Sigmoid colon (tissue), 7 donors: ENCODE data around the gene CYP27A1. TPM values are rescaled to one million over a fixed set of nuclear protein-coding genes. Genes with fewer than 3 reads are reported as not detected.
"Not testable (repeated sequence)": the region's sequence is repeated elsewhere in the genome, so short reads cannot be mapped to it uniquely, and the experiment has no call there.

Experiments
- DNase-seq: peaks from one replicate; pipeline ENCODE4 v3.0.0-alpha.2; 2019
- H3K27ac ChIP-seq, 4 donors: fragments of 200-600 bp; sonication (generic); one replicate each; pipeline ENCODE4 v1.5.1; 2016 to 2019; ENCODE audit warnings: mild to moderate bottlenecking in 1 of 4
- H3K27me3 ChIP-seq, 3 donors: fragments of 200-600 bp; sonication (generic); one replicate each; pipeline ENCODE4 v1.5.1; 2019; ENCODE audit warnings: mild to moderate bottlenecking in 1 of 3
- H3K36me3 ChIP-seq, 4 donors: fragments of 200-600 bp; sonication (generic); one replicate each; pipeline ENCODE4 v1.5.1; 2016 to 2019
- H3K4me1 ChIP-seq, 4 donors: fragments of 200-600 bp; sonication (generic); one replicate each; pipeline ENCODE4 v1.5.1; 2017 to 2019
- H3K4me3 ChIP-seq, 4 donors: fragments of 200-600 bp; sonication (generic); one replicate each; pipeline ENCODE4 v1.5.1; 2017 to 2019; ENCODE audit warnings: mild to moderate bottlenecking in 2 of 4, moderate library complexity in 1 of 4
- H3K9me3 ChIP-seq, 4 donors: fragments of 200-600 bp in 3 of 4; sonication (generic) in 3 of 4; one replicate each; pipeline versions ENCODE4 v1.5.1 to v1.6.1; 2013 to 2019
- EP300 ChIP-seq, 4 donors: sonication (generic); formaldehyde crosslinking; IDR thresholded peaks; one replicate each; pipeline ENCODE4 v1.6.1; 2017; ENCODE audit warnings: antibody characterized with exemption in 4 of 4
- POLR2A ChIP-seq, 2 donors: fragments of 450-650 bp; IDR thresholded peaks; one replicate each; pipeline ENCODE4 v1.6.1; 2016; ENCODE audit warnings: antibody characterized with exemption in 2 of 2, mild to moderate bottlenecking in 2 of 2, moderate library complexity in 2 of 2
- POLR2AphosphoS5 ChIP-seq, 4 donors: sonication (generic); formaldehyde crosslinking; IDR thresholded peaks; one replicate each; pipeline ENCODE4 v1.6.1; 2017; ENCODE audit warnings: antibody characterized with exemption in 4 of 4
- WGBS, 2 donors: extraction: QIAGEN DNeasy Blood & Tissue Kit; methylation state at CpG; one replicate each; pipeline ENCODE4 v1.1.7; 2013; 5-methylcytosine and 5-hydroxymethylcytosine counted together
- intact Hi-C: fragments of 100-400 bp; cut with DNase I; formaldehyde crosslinking; loops from one replicate; pipeline ENCODE4 v1.15.1; 2023
- polyA plus RNA-seq, 3 donors: library from polyadenylated mRNA; stranded (reverse); fragments of 200-250 nt; gene quantifications; one replicate each; pipeline ENCODE4 v1.2.3, GENCODE V29; 2013
- total RNA-seq, 4 donors: library from RNA; depleted of rRNA; stranded (reverse); fragments of >200 nt; gene quantifications; one replicate each; pipeline ENCODE4 v1.1.0, GENCODE V29; 2016
- TF ChIP-seq, protein P1 (sequence below), 4 experiments: fragments of 450-650 bp in 3 of 4; fragments of 200-600 bp in 1 of 4; IDR thresholded peaks; one replicate each; pipeline ENCODE4 v1.5.1; 2016 to 2019; ENCODE audit warnings: antibody characterized with exemption in 4 of 4, mild to moderate bottlenecking in 3 of 4, moderate library complexity in 2 of 4
- donor health status: healthy with polysubstance abuse.
- donor health status: Bipolar disorder and iron deficiency.
- donor health status: healthy.

CYP27A1 gene
- total and polyA plus RNA-seq, 7 donors = 13.5 to 30.1 (median 21.9) TPM

DNA sequence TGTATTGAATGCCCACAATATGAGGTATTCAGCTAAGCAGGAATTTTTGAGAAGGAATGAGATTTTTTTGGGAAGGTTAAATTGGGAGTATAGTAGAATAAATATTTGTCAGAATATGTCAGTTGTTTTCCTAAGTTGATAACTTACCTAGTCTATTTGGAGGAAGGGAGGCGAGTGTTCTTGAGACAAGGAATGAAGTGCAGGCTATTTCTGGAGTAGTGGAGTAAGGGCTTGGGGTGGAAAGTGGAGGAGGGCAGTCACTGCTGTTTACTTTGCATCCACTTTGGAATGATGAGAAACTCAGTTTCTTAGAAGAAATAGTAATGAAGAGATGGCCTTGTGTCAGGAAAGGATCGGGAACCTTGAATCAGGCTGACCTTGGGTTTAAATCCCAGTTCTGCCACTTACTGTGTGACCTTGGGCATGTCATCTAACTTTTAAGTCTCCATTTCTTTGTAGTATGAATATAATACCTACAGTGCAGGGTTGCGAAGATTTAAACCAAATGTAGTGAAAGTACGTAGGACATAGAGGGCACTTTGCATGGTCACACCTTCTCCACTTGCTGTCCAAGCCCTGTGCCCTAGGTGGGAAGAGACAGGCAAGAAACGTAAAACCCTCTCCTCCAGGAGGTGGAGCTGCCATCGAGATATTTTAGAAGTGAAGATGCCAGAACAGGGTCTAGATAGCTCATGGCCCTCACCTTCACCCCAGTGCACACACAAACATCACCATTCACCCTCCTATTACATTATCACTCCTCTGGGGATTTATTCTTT lies 25.2 kb upstream of the CYP27A1 start:
- Histone ChIP-seq H3K27me3 (no peaks in the 10 kb centered on the region), H3K4me3 (no peak overlapping the region), H3K36me3 (peaks cover 6 to 38% (median 24%) of the 10 kb centered on the region in 4 donors), H3K27ac (no peak overlapping the region), H3K4me1 (no peaks in the 10 kb centered on the region), H3K9me3 (no peaks in the 10 kb centered on the region)
- DNase-seq = no peak
- WGBS, 2 donors = 88 to 91% methylated on average over 6 of the region's 6 CpGs
- intact Hi-C loops = no loop called here
- TF ChIP-seq POLR2AphosphoS5 (IDR thresholded peaks at IDR 0.05) = no peak
- TF ChIP-seq EP300 (IDR thresholded peaks at IDR 0.05) = no peak
- TF ChIP-seq, protein P1, sequence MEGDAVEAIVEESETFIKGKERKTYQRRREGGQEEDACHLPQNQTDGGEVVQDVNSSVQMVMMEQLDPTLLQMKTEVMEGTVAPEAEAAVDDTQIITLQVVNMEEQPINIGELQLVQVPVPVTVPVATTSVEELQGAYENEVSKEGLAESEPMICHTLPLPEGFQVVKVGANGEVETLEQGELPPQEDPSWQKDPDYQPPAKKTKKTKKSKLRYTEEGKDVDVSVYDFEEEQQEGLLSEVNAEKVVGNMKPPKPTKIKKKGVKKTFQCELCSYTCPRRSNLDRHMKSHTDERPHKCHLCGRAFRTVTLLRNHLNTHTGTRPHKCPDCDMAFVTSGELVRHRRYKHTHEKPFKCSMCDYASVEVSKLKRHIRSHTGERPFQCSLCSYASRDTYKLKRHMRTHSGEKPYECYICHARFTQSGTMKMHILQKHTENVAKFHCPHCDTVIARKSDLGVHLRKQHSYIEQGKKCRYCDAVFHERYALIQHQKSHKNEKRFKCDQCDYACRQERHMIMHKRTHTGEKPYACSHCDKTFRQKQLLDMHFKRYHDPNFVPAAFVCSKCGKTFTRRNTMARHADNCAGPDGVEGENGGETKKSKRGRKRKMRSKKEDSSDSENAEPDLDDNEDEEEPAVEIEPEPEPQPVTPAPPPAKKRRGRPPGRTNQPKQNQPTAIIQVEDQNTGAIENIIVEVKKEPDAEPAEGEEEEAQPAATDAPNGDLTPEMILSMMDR (IDR thresholded peaks at IDR 0.05) = no peak
- no peak for TF ChIP-seq POLR2A (IDR thresholded peaks at IDR 0.05)

DNA sequence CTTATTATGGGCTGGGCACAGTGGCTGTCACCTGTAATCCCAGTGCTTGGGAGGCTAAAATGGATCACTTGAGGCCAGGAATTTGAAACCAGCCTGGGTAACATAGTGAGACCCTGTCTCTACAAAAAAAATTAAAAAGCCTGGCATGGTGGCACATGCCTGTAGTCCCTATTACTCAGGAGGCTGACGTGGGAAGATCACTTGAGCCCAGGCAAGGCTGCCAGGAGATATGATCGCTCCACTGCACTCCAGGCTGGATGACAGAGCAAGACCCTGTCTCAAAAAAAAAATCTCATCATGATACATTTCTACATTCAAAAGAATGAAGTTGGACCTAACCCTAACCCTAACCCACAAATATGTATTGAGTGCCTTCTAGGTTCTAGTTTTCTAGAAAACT lies 20.2 kb upstream of the CYP27A1 start:
- TF ChIP-seq, protein P1 (IDR thresholded peaks at IDR 0.05) = no peak
- TF ChIP-seq EP300 (IDR thresholded peaks at IDR 0.05) (no peak), POLR2A (IDR thresholded peaks at IDR 0.05) (no peak)
- Histone ChIP-seq H3K36me3 (no peaks in the 10 kb centered on the region), H3K4me3 (no peak overlapping the region), H3K4me1 (no peaks in the 10 kb centered on the region), H3K27me3 (no peaks in the 10 kb centered on the region), H3K27ac (no peak overlapping the region), H3K9me3 (no peaks in the 10 kb centered on the region)
- intact Hi-C loops = no loop called here
- DNase-seq = no peak
- WGBS, 2 donors = 93 to 94% methylated on average over 2 of the region's 2 CpGs

DNA sequence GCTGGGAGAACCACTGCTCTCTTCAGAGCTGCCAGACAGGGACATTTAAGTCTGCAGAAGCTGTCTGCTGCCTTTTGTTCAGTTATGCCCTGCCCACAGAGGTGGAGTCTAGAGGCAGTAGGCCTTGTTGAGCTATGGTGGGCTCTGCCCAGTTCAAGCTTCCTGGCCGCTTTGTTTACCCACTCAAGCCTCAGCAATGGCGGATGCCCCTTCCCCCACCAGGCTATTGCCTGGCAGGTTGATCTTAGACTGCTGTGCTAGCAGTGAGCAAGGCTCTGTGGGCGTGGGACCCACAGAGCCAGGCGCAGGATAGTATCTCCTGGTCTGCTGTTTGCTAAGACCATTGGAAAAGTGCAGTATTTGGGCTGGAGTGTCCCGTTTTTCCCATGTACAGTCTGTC lies 9.2 kb upstream of the CYP27A1 start:
- 92% methylated on average over 5 of the region's 5 CpGs for WGBS, 2 donors
- H3K4me1 ChIP-seq, H3K9me3 ChIP-seq, H3K27me3 ChIP-seq, H3K4me3 ChIP-seq, intact Hi-C loops, H3K36me3 ChIP-seq, H3K27ac ChIP-seq, DNase-seq: not testable (repeated sequence)

DNA sequence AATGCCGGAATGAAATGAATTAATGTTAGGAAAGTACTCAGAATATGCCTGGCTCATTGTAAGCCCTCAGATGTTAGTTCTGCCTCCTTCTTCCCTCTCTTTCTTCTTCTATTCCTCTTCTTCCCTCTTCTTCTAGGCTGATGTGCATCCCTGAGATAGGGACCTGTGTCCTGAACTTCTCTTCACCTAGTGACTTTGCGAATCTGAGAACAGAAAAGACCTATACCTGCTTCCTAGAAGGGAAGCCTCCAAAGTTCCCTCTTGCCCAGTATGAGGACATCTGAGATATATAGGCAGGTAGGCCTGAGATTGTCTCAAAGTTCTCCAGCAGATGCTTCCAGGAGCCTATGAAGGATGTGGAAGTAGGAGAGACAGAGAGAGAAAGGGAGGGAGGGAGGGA lies 8.1 kb upstream of the CYP27A1 start:
- peaks cover 0 to 4% (median 0%) of the 10 kb centered on the region in 4 donors for H3K9me3 ChIP-seq
- intact Hi-C loops = no loop called here
- WGBS, 2 donors = 98 to 99% methylated on average over 2 of the region's 2 CpGs
- TF ChIP-seq POLR2A (IDR thresholded peaks at IDR 0.05) (no peak), EP300 (IDR thresholded peaks at IDR 0.05) (no peak), POLR2AphosphoS5 (IDR thresholded peaks at IDR 0.05) (no peak)
- TF ChIP-seq, protein P1 (IDR thresholded peaks at IDR 0.05) = no peak
- no peaks in the 10 kb centered on the region for H3K27me3 ChIP-seq
- no peaks in the 10 kb centered on the region for H3K4me1 ChIP-seq
- no peaks in the 10 kb centered on the region for H3K36me3 ChIP-seq
- DNase-seq = no peak
- H3K4me3 ChIP-seq = no peak overlapping the region
- H3K27ac ChIP-seq = no peak overlapping the region

DNA sequence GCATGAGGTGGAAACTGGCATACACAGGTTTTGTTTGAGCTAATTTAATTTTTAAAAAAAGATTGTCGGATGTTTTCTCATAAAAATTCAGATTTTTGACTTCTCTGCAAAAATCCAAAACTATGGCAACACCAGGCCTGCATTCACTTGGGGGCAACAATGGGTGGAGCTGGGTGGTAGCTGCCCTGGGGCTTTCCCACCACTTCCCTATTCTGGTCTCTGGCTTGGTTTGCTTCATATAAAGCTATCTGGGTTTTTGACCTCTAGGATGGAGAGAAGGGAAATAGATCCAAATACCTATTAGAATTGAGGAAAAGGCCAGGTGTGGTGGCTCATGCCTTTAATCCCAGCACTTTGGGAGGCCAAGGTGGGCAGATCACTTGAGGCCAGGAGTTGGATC lies 5.5 kb upstream of the CYP27A1 start:
- Histone ChIP-seq H3K4me3 (no peak overlapping the region), H3K36me3 (no peaks in the 10 kb centered on the region), H3K4me1 (peaks cover 0 to 9% (median 4%) of the 10 kb centered on the region in 4 donors), H3K9me3 (peaks cover 0 to 4% (median 0%) of the 10 kb centered on the region in 4 donors), H3K27ac (no peak overlapping the region), H3K27me3 (no peaks in the 10 kb centered on the region)
- intact Hi-C loops = no loop called here
- DNase-seq = no peak
- TF ChIP-seq, protein P1 (IDR thresholded peaks at IDR 0.05) = no peak
- TF ChIP-seq POLR2A (IDR thresholded peaks at IDR 0.05) = no peak
- TF ChIP-seq POLR2AphosphoS5 (IDR thresholded peaks at IDR 0.05) = no peak
- TF ChIP-seq EP300 (IDR thresholded peaks at IDR 0.05) = no peak
- 98 to 100% methylated on average over 1 of the region's 1 CpG for WGBS, 2 donors
